ENCODE data around the gene POLE. TPM values are rescaled to one million over a fixed set of nuclear protein-coding genes. Genes with fewer than 3 reads are reported as not detected.

The POLE gene
- total RNA-seq, 3 donors from 2014 or later (not counting 1 experiment from before 2014, with no cell fraction given) = 58.7 to 66.0 (median 65.0) TPM

- intact Hi-C loops (cut with micrococcal nuclease) = no loop called here
- ATAC-seq = no peak
- Mint-ChIP-seq H3K4me3 (no peak overlapping the region), H3K36me3 (no peaks in the 10 kb centered on the region), H3K4me1 (peaks cover 6 to 11% of the 10 kb centered on the region in 2 donors), H3K27ac (no peak overlapping the region), H3K9me3 (no peaks in the 10 kb centered on the region), H3K27me3 (ENCODE audit: low read depth in 2 of 2) (no peaks in the 10 kb centered on the region)
- H3K27me3 ChIP-seq (ENCODE audit: control insufficient read depth, insufficient read depth, low read length) = no peaks in the 10 kb centered on the region
- TF ChIP-seq CTCF (IDR thresholded peaks at IDR 0.05) = no peak
- WGBS (ENCODE audit: insufficient coverage) = 94% methylated on average over 26 of the region's 27 CpGs
- no peak overlapping the region for H3K4me3 ChIP-seq (ENCODE audit: low read length)
- H3K4me1 ChIP-seq (ENCODE audit: control insufficient read depth, insufficient read depth, low read length) = no peaks in the 10 kb centered on the region
- H3K27ac ChIP-seq (ENCODE audit: low read length) = no peak overlapping the region
- H3K36me3 ChIP-seq (ENCODE audit: control insufficient read depth, insufficient read depth, low read length) = peaks cover 52% of the 10 kb centered on the region
- H3K9me3 ChIP-seq (ENCODE audit: control insufficient read depth, insufficient read depth, low read length) = no peaks in the 10 kb centered on the region
- no peak for DNase-seq
Measured at GRCh38 chr12:132673288-132674179, 13.6 kb downstream of the POLE start.

GRCh38 chr12:132672678-132673077 is 14.5 kb downstream of the POLE start:
- Mint-ChIP-seq H3K4me1 (peaks cover 6 to 11% of the 10 kb centered on the region in 2 donors), H3K27me3 (ENCODE audit: low read depth in 2 of 2) (no peaks in the 10 kb centered on the region), H3K27ac (no peak overlapping the region), H3K4me3 (no peak overlapping the region), H3K36me3 (no peaks in the 10 kb centered on the region), H3K9me3 (no peaks in the 10 kb centered on the region)
- H3K4me3 ChIP-seq (ENCODE audit: low read length) = no peak overlapping the region
- TF ChIP-seq CTCF (IDR thresholded peaks at IDR 0.05) = no peak
- no peak for ATAC-seq
- no peaks in the 10 kb centered on the region for H3K9me3 ChIP-seq (ENCODE audit: control insufficient read depth, insufficient read depth, low read length)
- no peaks in the 10 kb centered on the region for H3K4me1 ChIP-seq (ENCODE audit: control insufficient read depth, insufficient read depth, low read length)
- peaks cover 57% of the 10 kb centered on the region for H3K36me3 ChIP-seq (ENCODE audit: control insufficient read depth, insufficient read depth, low read length)
- DNase-seq = no peak
- no peak overlapping the region for H3K27ac ChIP-seq (ENCODE audit: low read length)
- H3K27me3 ChIP-seq (ENCODE audit: control insufficient read depth, insufficient read depth, low read length) = no peaks in the 10 kb centered on the region
- intact Hi-C loops (cut with micrococcal nuclease) = no loop called here
- WGBS (ENCODE audit: insufficient coverage) = 96% methylated on average over 12 of the region's 12 CpGs

- Histone ChIP-seq H3K4me1 (ENCODE audit: control insufficient read depth, insufficient read depth, low read length) (no peaks in the 10 kb centered on the region), H3K4me3 (ENCODE audit: low read length) (no peak overlapping the region), H3K36me3 (ENCODE audit: control insufficient read depth, insufficient read depth, low read length) (peaks cover 57% of the 10 kb centered on the region), H3K27ac (ENCODE audit: low read length) (no peak overlapping the region), H3K27me3 (ENCODE audit: control insufficient read depth, insufficient read depth, low read length) (no peaks in the 10 kb centered on the region), H3K9me3 (ENCODE audit: control insufficient read depth, insufficient read depth, low read length) (no peaks in the 10 kb centered on the region)
- TF ChIP-seq CTCF (IDR thresholded peaks at IDR 0.05) = no peak
- Mint-ChIP-seq H3K27ac (peak overlapping the region in 1 of 2 donors; percentile 63), H3K27me3 (ENCODE audit: low read depth in 2 of 2) (no peaks in the 10 kb centered on the region), H3K9me3 (no peaks in the 10 kb centered on the region), H3K36me3 (peaks cover 5% of the 10 kb centered on the region), H3K4me3 (no peak overlapping the region), H3K4me1 (peaks cover 6 to 11% of the 10 kb centered on the region in 2 donors)
- WGBS (ENCODE audit: insufficient coverage) = 64% methylated on average over 16 of the region's 16 CpGs
- intact Hi-C loops (cut with micrococcal nuclease) = no loop called here
- peak in 1 of 3 donors; percentile 36 for ATAC-seq
- DNase-seq = no peak
Measured at GRCh38 chr12:132672116-132672515, 15.0 kb downstream of the POLE start.
